Esophagus muscularis mucosa (tissue), 4 donors: ENCODE measurements around the gene SUN1. TPM values are rescaled to one million over a fixed set of nuclear protein-coding genes. Genes with fewer than 3 reads are reported as not detected.
A peak's percentile ranks its signal among the peaks of the same experiment; 100 is the strongest.

ENCODE experiments used
- DNase-seq: peaks from one replicate; pipeline ENCODE4 v3.0.0-alpha.2; 2017; ENCODE audit errors: extremely low spot score
- H3K27ac ChIP-seq, 4 donors: fragments of 200-600 bp; sonication (generic); replicated peaks in 1 of 4; 1 replicate in 3 of 4; 2 replicates in 1 of 4; pipeline ENCODE4 v1.5.1; 2016 to 2019; ENCODE audit warnings: mild to moderate bottlenecking in 1 of 4
- H3K27me3 ChIP-seq, 4 donors: fragments of 200-600 bp; sonication (generic); one replicate each; pipeline versions ENCODE4 v1.5.1 to v1.6.0; 2016 to 2019
- H3K36me3 ChIP-seq, 4 donors: fragments of 200-600 bp; sonication (generic); one replicate each; pipeline ENCODE4 v1.5.1; 2016 to 2019
- H3K4me1 ChIP-seq, 4 donors: fragments of 200-600 bp; sonication (generic); one replicate each; pipeline ENCODE4 v1.5.1; 2016 to 2019
- H3K4me3 ChIP-seq, 4 donors: fragments of 200-600 bp; sonication (generic); 1 replicate in 2 of 4; 2 replicates in 2 of 4; pipeline ENCODE4 v1.5.1; 2016 to 2019; ENCODE audit warnings: mild to moderate bottlenecking in 4 of 4, moderate library complexity in 1 of 4
- H3K9me3 ChIP-seq, 4 donors: fragments of 200-600 bp; sonication (generic); 1 replicate in 3 of 4; 2 replicates in 1 of 4; pipeline ENCODE4 v1.5.1; 2016 to 2019
- CTCF ChIP-seq, 3 experiments: fragments of 200-600 bp in 2 of 3; fragments of 450-650 bp in 1 of 3; sonication (generic) in 2 of 3; IDR thresholded peaks; one replicate each; pipeline ENCODE4 v1.5.1; 2017 to 2019; ENCODE audit warnings: antibody characterized with exemption in 3 of 3, mild to moderate bottlenecking in 2 of 3, moderate library complexity in 1 of 3
- EP300 ChIP-seq: sonication (generic); formaldehyde crosslinking; IDR thresholded peaks from one replicate; pipeline ENCODE4 v1.6.1; 2017; ENCODE audit warnings: antibody characterized with exemption
- POLR2A ChIP-seq: fragments of 450-650 bp; IDR thresholded peaks from one replicate; pipeline ENCODE4 v1.6.1; 2017; ENCODE audit warnings: antibody characterized with exemption, moderate library complexity, mild to moderate bottlenecking, low read depth
- POLR2AphosphoS5 ChIP-seq, 2 donors: sonication (generic); formaldehyde crosslinking; IDR thresholded peaks; one replicate each; pipeline ENCODE4 v1.6.1; 2017; ENCODE audit warnings: antibody characterized with exemption in 2 of 2
- WGBS: methylation state at CpG from one replicate; pipeline ENCODE4 v1.1.5; 2018; 5-methylcytosine and 5-hydroxymethylcytosine counted together
- intact Hi-C: fragments of 100-400 bp; cut with DNase I; formaldehyde crosslinking; loops from one replicate; pipeline ENCODE4 v1.15.1; 2023
- total RNA-seq, 4 donors: library from RNA; depleted of rRNA; stranded (reverse); fragments of >200 nt; gene quantifications; one replicate each; pipeline versions ENCODE4 v1.1.0 to v1.2.1, GENCODE V29; 2016

The SUN1 gene
- total RNA-seq, 4 donors from 2014 or later: 132 to 149 (median 147) TPM

- DNase-seq: no peak
- Histone ChIP-seq H3K27ac (no peak overlapping the region), H3K4me3 (no peak overlapping the region), H3K9me3 (no peaks in the 10 kb centered on the region), H3K36me3 (peaks cover 75 to 100% (median 98%) of the 10 kb centered on the region in 4 donors), H3K4me1 (peaks cover 0 to 8% (median 3%) of the 10 kb centered on the region in 4 donors), H3K27me3 (no peaks in the 10 kb centered on the region)
- TF ChIP-seq CTCF (IDR thresholded peaks at IDR 0.05) (no peak), POLR2AphosphoS5 (IDR thresholded peaks at IDR 0.05) (no peak), EP300 (no peak), POLR2A (no peak)
- intact Hi-C loops: no loop called here
- WGBS: 76% methylated on average over 16 of the region's 16 CpGs
These were observed 27.2 kb downstream of the SUN1 start for GRCh38 chr7:859359-860030.

DNA sequence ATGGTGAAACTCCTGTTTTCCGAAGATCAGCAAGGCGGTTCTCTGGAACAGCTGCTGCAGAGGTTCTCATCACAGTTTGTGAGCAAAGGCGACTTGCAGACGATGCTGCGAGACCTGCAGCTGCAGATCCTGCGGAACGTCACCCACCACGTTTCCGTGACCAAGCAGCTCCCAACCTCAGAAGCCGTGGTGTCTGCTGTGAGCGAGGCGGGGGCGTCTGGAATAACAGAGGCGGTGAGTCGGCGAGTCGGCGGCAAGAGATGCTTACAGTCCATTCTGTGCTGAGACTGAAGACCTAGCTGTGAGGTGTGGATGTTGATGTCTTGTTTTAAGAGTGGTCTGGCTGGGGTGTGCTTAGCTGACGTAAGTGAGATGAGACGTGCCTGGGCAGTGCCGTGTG is 27.9 kb downstream of the SUN1 start:
- H3K4me3 ChIP-seq: no peak overlapping the region
- no peak overlapping the region for H3K27ac ChIP-seq
- DNase-seq: no peak
- 95% methylated on average over 21 of the region's 21 CpGs for WGBS
- peaks cover 0 to 8% (median 3%) of the 10 kb centered on the region in 4 donors for H3K4me1 ChIP-seq
- H3K27me3 ChIP-seq: no peaks in the 10 kb centered on the region
- TF ChIP-seq EP300: no peak
- TF ChIP-seq CTCF (IDR thresholded peaks at IDR 0.05): no peak
- TF ChIP-seq POLR2A: no peak
- no peak for TF ChIP-seq POLR2AphosphoS5 (IDR thresholded peaks at IDR 0.05)
- no peaks in the 10 kb centered on the region for H3K9me3 ChIP-seq
- peaks cover 69 to 100% (median 98%) of the 10 kb centered on the region in 4 donors for H3K36me3 ChIP-seq
- intact Hi-C loops: no loop called here

DNA sequence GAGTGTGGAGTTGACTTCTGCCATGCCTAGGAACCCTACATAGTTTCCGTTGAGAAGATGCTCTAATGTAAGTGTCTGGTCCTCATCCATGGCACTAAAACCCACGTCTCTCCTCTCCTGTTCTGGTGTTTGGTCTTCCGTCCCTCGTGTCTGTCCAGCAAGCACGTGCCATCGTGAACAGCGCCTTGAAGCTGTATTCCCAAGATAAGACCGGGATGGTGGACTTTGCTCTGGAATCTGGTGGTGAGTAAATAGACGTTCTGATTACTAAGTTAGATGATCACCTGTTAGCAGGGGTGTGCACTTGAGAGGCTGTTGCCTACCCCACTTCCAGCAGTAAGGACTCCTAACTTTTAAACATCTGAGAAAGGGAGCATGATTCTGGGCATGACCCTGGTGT is 28.9 kb downstream of the SUN1 start:
- no peaks in the 10 kb centered on the region for H3K27me3 ChIP-seq
- intact Hi-C loops: no loop called here
- no peak for DNase-seq
- peaks cover 2 to 12% (median 6%) of the 10 kb centered on the region in 4 donors for H3K4me1 ChIP-seq
- H3K36me3 ChIP-seq: peaks cover 66 to 100% (median 97%) of the 10 kb centered on the region in 4 donors
- 87% methylated on average over 9 of the region's 9 CpGs for WGBS
- no peaks in the 10 kb centered on the region for H3K9me3 ChIP-seq
- H3K4me3 ChIP-seq: no peak overlapping the region
- H3K27ac ChIP-seq: no peak overlapping the region
- no peak for TF ChIP-seq POLR2A
- TF ChIP-seq POLR2AphosphoS5 (IDR thresholded peaks at IDR 0.05): no peak
- no peak for TF ChIP-seq EP300
- no peak for TF ChIP-seq CTCF (IDR thresholded peaks at IDR 0.05)

GRCh38 chr7:862157-862556 is 29.9 kb downstream of the SUN1 start:
- Histone ChIP-seq H3K27me3 (no peaks in the 10 kb centered on the region), H3K36me3 (peaks cover 60 to 99% (median 94%) of the 10 kb centered on the region in 4 donors), H3K27ac (no peak overlapping the region), H3K9me3 (no peaks in the 10 kb centered on the region), H3K4me1 (peaks cover 9 to 21% (median 16%) of the 10 kb centered on the region in 4 donors), H3K4me3 (no peak overlapping the region)
- 93% methylated on average over 6 of the region's 6 CpGs for WGBS
- intact Hi-C loops: no loop called here
- TF ChIP-seq POLR2AphosphoS5 (IDR thresholded peaks at IDR 0.05) (no peak), EP300 (no peak), POLR2A (no peak), CTCF (IDR thresholded peaks at IDR 0.05) (no peak)
- DNase-seq: no peak

DNA sequence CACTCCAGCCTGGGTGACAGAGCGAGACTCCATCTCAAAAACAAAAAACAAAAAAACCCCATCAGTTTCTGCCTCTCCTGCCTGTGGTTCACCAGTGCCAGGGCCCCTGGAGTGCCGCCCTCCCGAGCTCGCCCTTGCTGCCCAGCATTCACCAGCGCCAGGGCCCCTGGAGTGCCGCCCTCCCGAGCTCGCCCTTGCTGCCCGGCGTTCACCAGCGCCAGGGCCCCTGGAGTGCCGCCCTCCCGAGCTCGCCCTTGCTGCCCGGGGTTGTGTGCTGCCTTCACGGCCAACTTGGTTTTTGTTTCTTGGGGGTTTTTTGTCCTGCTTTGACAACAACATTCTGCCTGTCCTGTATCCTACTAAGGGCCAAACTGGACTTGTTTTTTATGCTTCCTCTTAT is 30.8 kb downstream of the SUN1 start:
- TF ChIP-seq POLR2A (no peak), CTCF (IDR thresholded peaks at IDR 0.05) (no peak), EP300 (no peak), POLR2AphosphoS5 (IDR thresholded peaks at IDR 0.05) (no peak)
- WGBS: 96% methylated on average over 16 of the region's 16 CpGs
- intact Hi-C loops: no loop called here
- no peak for DNase-seq
- H3K36me3 ChIP-seq: peaks cover 56 to 99% (median 93%) of the 10 kb centered on the region in 4 donors
- H3K4me1 ChIP-seq: peaks cover 18 to 24% (median 23%) of the 10 kb centered on the region in 4 donors
- H3K27ac ChIP-seq: peak overlapping the region in 1 of 4 donors; percentile 31
- H3K4me3 ChIP-seq: no peak overlapping the region
- no peaks in the 10 kb centered on the region for H3K27me3 ChIP-seq
- no peaks in the 10 kb centered on the region for H3K9me3 ChIP-seq
